H1 (cell line): ENCODE measurements around the gene POLR2L. TPM values are rescaled to one million over a fixed set of nuclear protein-coding genes. Genes with fewer than 3 reads are reported as not detected.

Experiments used
- CEBPB ChIP-seq: IDR thresholded peaks from 2 replicates; pipeline ENCODE4 v1.6.1; 2012; ENCODE audit warnings: low read depth, low read length
- CREB1 ChIP-seq: IDR thresholded peaks from 2 replicates; pipeline ENCODE4 v1.6.1; 2012; ENCODE audit warnings: inconsistent platforms
- RXRA ChIP-seq: IDR thresholded peaks from 2 replicates; pipeline ENCODE4 v1.6.1; 2011; ENCODE audit warnings: low read depth, mild to moderate bottlenecking, low read length, moderate library complexity; ENCODE audit not compliant: insufficient read depth
- SP2 ChIP-seq: IDR thresholded peaks from 2 replicates; pipeline ENCODE4 v1.6.1; 2012; ENCODE audit warnings: mild to moderate bottlenecking, low read length, inconsistent platforms
- SP4 ChIP-seq: IDR thresholded peaks from 2 replicates; pipeline ENCODE4 v1.6.1; 2012; ENCODE audit warnings: low read length, inconsistent platforms
- TEAD4 ChIP-seq: IDR thresholded peaks from 2 replicates; pipeline ENCODE4 v1.6.1; 2012; ENCODE audit warnings: low read depth, low read length, inconsistent platforms, mixed read lengths
- polyA plus RNA-seq, 7 experiments: library from polyadenylated mRNA; depleted of rRNA in 3 of 7; stranded (reverse) in 5 of 7; unstranded in 2 of 7; fragments of >200 nt in 5 of 7; fragments of 200-250 nt in 2 of 7; gene quantifications; 1 replicate in 5 of 7; 2 replicates in 1 of 7; 4 replicates in 1 of 7; pipeline versions ENCODE4 v1.2.1 to v1.2.3, GENCODE V29; 2011 to 2013; ENCODE audit warnings: missing spikeins in 2 of 7, mixed read lengths in 2 of 7
- total RNA-seq: library from RNA; stranded (reverse); fragmentation: NEBNext Ultra II Directional; extraction: Animal tissue kit (Norgen Biotek cat#: 25700); gene quantifications from 2 replicates; pipeline ENCODE4 v1.2.1, GENCODE V29; 2021
- TF ChIP-seq, protein P1 (sequence below): IDR thresholded peaks from 2 replicates; pipeline ENCODE4 v1.6.1; 2011; ENCODE audit warnings: low read length, improper control_type of control experiment

POLR2L gene
- total and polyA plus RNA-seq, 2 of the 8 experiments (the other 6 are each of a cell fraction or from before 2014, with no cell fraction given), result 140 to 151 TPM

- TF ChIP-seq CREB1 (no peak), SP4 (no peak), TEAD4 (no peak), SP2 (no peak), CEBPB (no peak), RXRA (no peak)
- TF ChIP-seq, protein P1, sequence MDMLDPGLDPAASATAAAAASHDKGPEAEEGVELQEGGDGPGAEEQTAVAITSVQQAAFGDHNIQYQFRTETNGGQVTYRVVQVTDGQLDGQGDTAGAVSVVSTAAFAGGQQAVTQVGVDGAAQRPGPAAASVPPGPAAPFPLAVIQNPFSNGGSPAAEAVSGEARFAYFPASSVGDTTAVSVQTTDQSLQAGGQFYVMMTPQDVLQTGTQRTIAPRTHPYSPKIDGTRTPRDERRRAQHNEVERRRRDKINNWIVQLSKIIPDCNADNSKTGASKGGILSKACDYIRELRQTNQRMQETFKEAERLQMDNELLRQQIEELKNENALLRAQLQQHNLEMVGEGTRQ, result no peak
Observed at GRCh38 chr11:870418-870817, 28.1 kb upstream of the POLR2L start (continued).
